Lung microvascular endothelial cell (primary cell): ENCODE results near the gene DAPK1. TPM values are rescaled to one million over a fixed set of nuclear protein-coding genes. Genes with fewer than 3 reads are reported as not detected.
A peak's percentile ranks its signal among the peaks of the same experiment; 100 is the strongest.

ENCODE experiments used
- DNase-seq, 2 donors: peaks; one replicate each; pipeline versions ENCODE4 v3.0.0 to v3.0.0-alpha.2; 2010; ENCODE audit warnings: low read depth in 2 of 2
- total RNA-seq: library from RNA; depleted of rRNA; stranded (reverse); fragments of >200 nt; gene quantifications from 2 replicates; pipeline ENCODE4 v1.2.1, GENCODE V29; 2014

DAPK1 gene
- total RNA-seq, 1 donor from 2014 or later: 36.9 TPM

DNA sequence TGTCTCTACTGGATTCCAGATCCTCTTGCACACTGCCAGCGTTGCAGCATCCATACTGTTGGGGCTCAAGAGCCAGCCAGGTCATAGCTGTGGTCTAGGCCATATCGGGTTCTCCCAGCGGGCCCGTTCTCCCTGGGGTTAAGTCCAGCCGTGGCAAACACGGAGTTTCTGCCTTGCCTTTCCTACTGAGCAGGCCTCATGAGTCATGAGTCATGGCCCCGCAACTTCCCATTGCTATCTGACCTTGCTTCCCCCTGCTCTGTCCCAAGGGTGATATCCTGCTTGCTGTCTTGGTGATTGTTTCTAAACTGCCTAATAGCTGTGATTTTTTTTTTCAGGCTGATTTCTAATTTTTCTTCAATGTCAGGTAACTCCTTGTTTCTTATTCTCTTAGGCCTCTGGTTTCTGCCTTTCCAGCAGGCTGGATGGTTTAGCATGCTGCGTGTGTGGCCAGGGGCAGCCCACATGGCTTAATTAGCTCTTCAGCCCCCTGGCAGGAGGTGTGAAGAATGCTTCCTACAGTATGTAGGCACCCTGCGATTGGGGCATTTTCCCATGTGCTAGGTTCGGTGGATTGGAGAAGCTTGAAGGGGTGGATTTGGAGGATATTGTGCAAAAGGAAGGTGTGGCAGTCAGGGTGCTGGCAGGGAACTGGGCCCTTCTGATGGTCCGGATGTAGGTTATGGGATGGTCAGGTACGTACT is 18.7 kb downstream of the DAPK1 start:
- peak; percentile 81 to 86 for DNase-seq

DNA sequence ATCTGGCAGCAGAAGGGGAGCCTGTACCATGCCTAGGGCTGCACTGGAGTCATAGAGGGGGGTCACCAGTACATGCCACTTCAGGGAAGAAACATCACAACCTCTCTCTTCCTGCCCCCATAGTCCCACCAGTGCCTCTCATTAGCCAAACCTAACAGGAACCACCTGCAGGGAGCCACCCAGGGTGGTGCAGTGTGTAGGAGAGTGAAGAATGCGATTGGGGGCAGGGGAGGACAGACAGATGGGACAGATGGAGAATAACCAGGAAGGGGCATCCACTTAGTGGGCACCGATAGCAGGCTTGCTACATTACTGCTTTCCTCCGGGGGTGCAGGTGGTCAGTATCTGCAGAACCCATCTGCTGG is 19.2 kb downstream of the DAPK1 start:
- DNase-seq: peak in 1 of 2 donors; percentile 5

- DNase-seq: no peak
Measured at GRCh38 chr9:87517732-87518131, 20.1 kb downstream of the DAPK1 start.

DNA sequence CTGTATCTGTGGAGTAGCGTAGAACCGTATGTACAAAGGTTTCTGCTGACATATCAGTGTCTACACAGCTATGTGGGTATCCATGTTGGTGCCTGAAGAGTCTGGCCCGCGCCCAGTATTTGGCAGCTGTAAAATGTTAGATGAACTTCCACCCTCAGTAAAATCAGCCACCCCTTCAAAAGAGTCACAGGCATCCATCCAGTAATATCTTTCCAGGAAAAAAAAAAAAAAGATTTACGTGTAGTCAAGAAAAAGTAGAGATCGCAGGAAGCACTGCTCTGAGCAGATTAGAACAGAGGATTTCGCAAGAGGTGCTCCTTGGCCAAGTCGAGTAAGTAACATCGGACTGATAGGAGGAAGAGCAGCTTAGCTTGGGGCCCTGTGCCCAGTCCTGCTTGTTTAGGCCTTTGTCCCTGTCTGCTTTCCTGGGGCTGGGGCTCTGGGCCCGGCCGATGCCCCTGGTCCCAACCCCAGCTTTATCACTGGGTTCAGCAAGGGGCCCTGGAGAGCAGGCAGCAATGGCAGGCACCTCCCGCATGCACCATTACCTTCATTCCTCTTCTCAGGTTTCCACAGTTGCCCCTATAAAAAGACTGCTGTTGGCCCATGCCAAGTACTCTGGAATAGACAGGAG is 21.2 kb downstream of the DAPK1 start:
- peak in 1 of 2 donors; percentile 79 for DNase-seq

- no peak for DNase-seq
Measured at GRCh38 chr9:87519461-87519860, 21.8 kb downstream of the DAPK1 start.

DNA sequence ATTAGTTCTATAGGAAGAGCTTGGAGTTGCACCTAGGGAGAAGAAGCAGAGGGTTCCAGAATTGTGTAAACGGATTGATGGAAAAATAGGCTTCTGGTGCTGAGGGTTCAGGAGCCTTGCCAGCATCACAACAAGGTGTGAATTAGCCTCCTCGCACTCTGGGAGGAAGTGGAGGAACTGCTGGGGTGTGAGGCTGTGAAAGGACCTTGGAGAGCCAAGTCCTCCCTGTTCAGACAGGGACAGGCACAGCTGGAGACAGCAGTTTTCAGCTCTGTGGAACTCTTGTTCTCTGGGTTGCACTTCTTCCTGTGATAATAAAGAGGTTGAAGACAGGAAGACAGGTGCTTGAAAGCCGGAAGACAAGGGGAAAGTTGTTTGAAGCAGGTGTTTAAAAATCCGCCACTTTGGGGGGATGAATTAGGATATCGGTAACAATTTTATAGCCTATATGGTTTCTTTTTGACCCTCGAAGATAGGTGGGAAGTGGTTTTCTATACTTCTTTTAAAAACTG is 22.6 kb downstream of the DAPK1 start:
- DNase-seq: no peak

DNA sequence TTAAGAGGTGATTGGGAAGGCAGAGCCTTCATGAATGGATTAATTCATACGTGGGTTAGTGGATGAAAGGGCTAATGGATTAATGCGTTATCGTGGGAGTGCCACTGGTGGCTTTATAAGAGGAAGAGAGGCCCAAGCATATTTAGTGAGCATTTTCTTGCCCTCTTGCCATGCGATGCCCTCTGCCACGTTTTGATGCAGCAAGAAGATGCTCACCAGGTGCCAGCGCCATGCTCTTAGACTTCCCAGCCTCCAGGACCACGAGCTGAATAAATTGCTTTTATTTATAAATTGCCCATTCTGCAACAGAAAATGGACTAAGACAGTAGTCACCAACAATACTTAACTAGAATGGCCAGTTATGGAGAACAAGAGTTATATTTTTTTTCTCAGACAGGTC is 24.2 kb downstream of the DAPK1 start:
- no peak for DNase-seq

- no peak for DNase-seq
Measured at GRCh38 chr9:87524061-87524460, 26.4 kb downstream of the DAPK1 start.

- DNase-seq: no peak
Measured at GRCh38 chr9:87525546-87526303, 28.1 kb downstream of the DAPK1 start.

DNA sequence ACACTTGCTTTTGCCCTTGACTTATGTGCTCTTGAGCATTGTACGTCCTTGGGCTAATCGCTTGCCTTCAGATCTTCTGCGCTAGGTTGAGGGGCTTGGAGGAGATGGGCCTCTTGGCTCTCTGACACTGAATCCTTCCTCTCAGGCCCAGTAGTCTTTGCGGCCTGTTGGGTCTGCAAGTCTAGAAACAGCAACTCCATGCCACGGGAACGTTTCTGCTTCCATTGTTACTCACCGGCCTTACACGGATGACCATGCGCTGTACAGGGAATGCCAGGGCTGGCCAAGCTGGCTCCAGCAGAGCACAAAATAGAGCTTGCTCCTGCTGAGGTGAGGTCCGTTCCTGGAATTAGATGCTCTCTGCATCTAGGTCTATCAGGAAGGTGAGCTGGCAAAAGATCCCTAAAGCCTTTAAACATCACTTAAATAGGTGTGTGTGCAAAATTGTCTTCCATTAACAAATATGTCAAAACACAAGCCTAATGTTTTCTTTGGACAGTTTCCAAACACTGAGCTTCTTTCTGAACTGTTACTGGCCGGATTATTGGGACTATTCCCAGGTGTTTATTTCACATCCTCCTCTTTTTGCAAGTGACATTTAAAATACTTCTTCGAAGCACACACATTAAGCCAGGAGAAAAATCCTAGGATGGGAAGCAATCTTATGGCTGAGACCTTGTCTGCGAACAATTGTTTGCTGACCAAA is 29.7 kb downstream of the DAPK1 start:
- DNase-seq: peak in 1 of 2 donors; percentile 77

GRCh38 chr9:87528969-87529368 is 31.3 kb downstream of the DAPK1 start:
- no peak for DNase-seq

GRCh38 chr9:87529671-87530070 is 32.0 kb downstream of the DAPK1 start:
- no peak for DNase-seq

GRCh38 chr9:87530716-87531115 is 33.0 kb downstream of the DAPK1 start:
- no peak for DNase-seq

DNA sequence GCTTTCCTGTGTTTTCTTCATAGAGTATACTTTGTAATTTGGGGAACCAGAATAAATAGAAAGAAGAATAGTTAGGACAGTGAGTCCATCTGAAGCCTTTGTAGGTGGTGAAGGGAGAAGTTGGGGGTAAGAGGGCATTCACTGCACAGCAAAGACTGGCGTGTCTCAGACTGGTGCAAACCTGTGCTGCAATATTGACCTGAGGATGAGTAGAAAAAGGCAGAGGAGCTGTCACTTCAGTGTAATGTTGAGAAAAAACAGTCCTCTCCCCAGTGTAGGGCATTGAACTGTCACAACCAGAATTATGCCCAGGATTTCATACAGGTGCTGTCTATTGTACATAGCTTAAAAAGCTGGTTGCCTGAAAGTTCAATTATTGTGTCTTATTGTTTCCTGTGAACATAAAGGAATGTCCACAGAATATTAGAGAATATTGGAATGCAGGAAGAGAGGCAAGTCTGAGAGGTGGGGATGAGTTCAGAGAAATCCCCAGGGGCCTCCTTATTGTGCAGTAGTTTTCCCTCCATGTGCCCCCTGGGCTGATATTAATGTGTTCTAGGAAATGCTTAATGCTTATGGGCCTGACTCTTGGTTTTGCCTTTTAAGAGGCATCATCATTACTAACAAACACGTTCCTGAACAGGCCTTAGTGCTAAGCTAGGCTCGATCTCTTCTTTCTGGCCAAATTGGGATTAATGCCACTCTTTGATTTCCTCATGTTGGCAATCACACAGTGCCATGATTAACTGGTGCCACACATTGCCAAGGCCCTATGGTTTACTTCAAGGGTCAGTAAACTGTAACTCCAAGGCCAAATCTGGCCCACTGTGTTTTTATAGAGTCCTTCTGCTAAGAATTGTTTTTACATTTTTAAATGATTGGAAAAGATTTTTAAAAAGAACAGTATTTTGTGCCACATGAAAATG is 34.0 kb downstream of the DAPK1 start:
- DNase-seq: no peak

DNA sequence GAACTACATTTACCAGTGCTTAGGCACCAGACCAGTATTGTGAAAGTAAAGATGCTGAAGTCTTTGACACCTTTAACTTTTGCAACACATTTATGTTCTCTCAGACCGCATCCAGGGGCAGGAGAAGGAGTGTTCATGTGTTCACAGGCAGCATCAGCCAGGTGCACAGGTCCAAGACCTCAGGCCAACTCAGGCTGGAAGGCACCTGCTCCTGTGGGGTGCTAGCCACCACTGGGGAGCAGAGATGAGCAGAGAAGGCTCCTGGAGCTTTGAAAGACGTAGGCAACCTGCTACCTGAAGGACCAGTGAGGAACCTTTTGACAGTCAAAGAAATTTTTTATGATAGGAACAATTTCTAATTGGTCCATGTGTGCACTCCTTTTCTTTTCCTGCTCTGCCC is 35.6 kb downstream of the DAPK1 start:
- DNase-seq: no peak

- DNase-seq: no peak
Measured at GRCh38 chr9:87534036-87534435, 36.4 kb downstream of the DAPK1 start.

DNA sequence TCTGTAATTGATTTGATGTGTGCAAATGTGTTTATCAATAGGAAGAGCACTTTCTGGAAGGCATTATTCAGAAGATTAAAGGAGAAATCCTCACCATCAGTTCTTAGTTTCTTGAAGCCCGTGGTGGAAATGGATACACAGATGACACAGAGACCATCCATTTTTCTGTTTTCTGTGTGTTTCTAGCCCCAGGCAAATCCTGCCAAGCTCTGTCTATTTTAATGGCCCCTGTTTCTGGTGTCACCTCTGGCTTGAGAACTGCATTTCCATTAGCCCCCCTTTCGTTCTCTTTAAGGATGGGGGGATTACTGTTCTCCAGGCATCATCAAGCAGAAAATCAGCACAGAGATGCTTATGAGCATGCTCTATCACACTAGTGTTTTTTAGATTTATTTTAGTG is 37.3 kb downstream of the DAPK1 start:
- DNase-seq: no peak

DNA sequence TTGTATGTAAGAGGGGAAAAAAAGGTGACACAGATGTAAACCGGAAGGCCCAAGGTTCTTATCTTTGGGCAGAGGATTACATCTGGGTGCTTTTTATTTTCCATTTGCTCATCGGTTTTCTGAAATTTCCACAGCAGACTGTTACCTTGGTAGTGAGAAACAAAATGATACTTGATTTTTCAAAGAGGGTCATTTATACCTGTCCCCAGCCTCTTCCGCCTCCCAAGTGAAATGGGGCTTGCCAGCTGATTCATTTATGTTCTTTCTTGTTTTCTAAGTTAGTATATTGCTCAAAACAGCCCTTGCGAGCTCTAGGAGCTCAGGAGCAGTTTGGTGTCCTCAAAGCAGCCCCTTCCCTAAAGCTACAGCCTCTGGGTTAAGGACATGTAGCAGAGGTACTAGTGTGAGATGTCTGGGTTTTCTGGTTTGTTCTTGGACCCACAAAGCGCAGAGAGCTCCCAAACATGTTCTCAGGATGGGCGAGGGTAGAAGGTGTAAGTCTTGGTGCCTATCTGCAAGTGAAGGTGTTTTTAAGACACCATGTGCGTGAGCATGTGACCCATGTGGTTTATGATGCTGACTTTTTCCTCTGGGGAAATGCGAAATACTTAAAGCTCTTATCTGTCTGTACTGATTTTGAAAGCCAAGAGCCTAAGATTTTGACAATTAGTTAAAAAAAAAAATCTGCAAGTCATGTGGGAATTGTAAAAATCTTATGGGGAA is 38.3 kb downstream of the DAPK1 start:
- DNase-seq: peak in 1 of 2 donors; percentile 41

DNA sequence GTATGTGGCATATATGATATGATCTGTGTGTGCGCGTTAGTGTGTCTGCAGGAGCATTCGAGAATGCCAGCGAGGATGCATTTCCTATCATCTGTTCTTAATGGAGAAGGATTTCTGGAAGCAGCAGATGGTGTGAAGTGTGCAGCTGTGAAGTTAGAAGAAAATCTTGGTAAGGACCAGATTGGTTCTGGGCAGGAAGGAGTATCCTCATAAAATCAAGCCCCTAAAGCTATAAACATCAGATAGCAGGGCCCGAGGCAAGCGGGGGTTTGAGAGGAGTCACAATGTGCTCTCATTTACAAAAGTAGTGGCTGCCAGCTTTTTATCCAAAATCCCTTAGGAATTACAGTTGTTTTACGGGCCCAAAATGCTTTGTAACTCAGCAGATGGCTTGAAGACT is 40.0 kb downstream of the DAPK1 start:
- DNase-seq: no peak
